Transverse colon (tissue), 4 donors: Measurements from ENCODE around the gene SLC16A6. TPM values are rescaled to one million over a fixed set of nuclear protein-coding genes. Genes with fewer than 3 reads are reported as not detected.

Source experiments
- DNase-seq: peaks from one replicate; pipeline ENCODE4 v3.0.0-alpha.2; 2019
- H3K27ac ChIP-seq, 4 donors: fragments of 200-600 bp; sonication (generic); 2 replicates each; pipeline ENCODE4 v1.5.1; 2016 to 2018; ENCODE audit warnings: inconsistent platforms in 4 of 4
- H3K27me3 ChIP-seq: fragments of 200-600 bp; sonication (generic); 2 replicates; pipeline ENCODE4 v1.5.1; 2017; ENCODE audit warnings: inconsistent platforms
- H3K36me3 ChIP-seq, 4 donors: fragments of 200-600 bp; sonication (generic); 2 replicates each; pipeline ENCODE4 v1.5.1; 2017 to 2019; ENCODE audit warnings: inconsistent platforms in 4 of 4
- H3K4me1 ChIP-seq, 4 donors: fragments of 200-600 bp; sonication (generic); 2 replicates each; pipeline ENCODE4 v1.5.1; 2017 to 2020; ENCODE audit warnings: inconsistent platforms in 4 of 4
- H3K4me3 ChIP-seq, 4 donors: fragments of 200-600 bp; sonication (generic); 1 replicate in 1 of 4; 2 replicates in 3 of 4; pipeline versions ENCODE4 v1.5.1 to v1.6.1; 2017 to 2019; ENCODE audit warnings: inconsistent platforms in 4 of 4
- H3K9me3 ChIP-seq, 2 donors: fragments of 200-600 bp; sonication (generic); 2 replicates each; pipeline ENCODE4 v1.5.1; 2017 to 2019; ENCODE audit warnings: inconsistent platforms in 2 of 2
- EP300 ChIP-seq: sonication (generic); formaldehyde crosslinking; IDR thresholded peaks from one replicate; pipeline ENCODE4 v1.6.1; 2017; ENCODE audit warnings: antibody characterized with exemption, low read depth
- POLR2A ChIP-seq: fragments of 450-650 bp; IDR thresholded peaks from one replicate; pipeline ENCODE4 v1.6.1; 2016; ENCODE audit warnings: antibody characterized with exemption, mild to moderate bottlenecking, moderate library complexity
- POLR2AphosphoS5 ChIP-seq, 3 donors: sonication (generic); formaldehyde crosslinking; IDR thresholded peaks; one replicate each; pipeline ENCODE4 v1.6.1; 2016; ENCODE audit warnings: antibody characterized with exemption in 3 of 3
- WGBS, 2 donors: methylation state at CpG; one replicate each; pipeline ENCODE4 v1.1.5; 2018; ENCODE audit warnings: low coverage in 1 of 2; 5-methylcytosine and 5-hydroxymethylcytosine counted together
- in situ Hi-C, 4 donors: fragments of 200-750 bp; cut with MboI; loops; one replicate each; pipeline versions ENCODE4 v1.15.0 to v1.15.1; 2017; ENCODE audit warnings: low sequenced_read_pairs in 3 of 4, low pct_ligation_motif_present in 1 of 4, low pct_unique_long_range_greater_than_20kb in 1 of 4
- intact Hi-C: fragments of 100-400 bp; cut with DNase I; formaldehyde crosslinking; loops from one replicate; pipeline ENCODE4 v1.15.1; 2023; ENCODE audit warnings: low total_unique reads
- total RNA-seq, 4 donors: library from RNA; depleted of rRNA; stranded (reverse); fragments of >200 nt; gene quantifications; one replicate each; pipeline ENCODE4 v1.1.0, GENCODE V29; 2016
- TF ChIP-seq, protein P1 (sequence below), 5 experiments: fragments of 200-600 bp in 3 of 5; fragments of 450-650 bp in 2 of 5; sonication (generic) in 3 of 5; IDR thresholded peaks; 1 replicate in 2 of 5; 2 replicates in 3 of 5; pipeline ENCODE4 v1.5.1; 2016 to 2017; ENCODE audit warnings: antibody characterized with exemption in 5 of 5, inconsistent platforms in 3 of 5, mild to moderate bottlenecking in 2 of 5, moderate library complexity in 1 of 5

Gene SLC16A6
- total RNA-seq, 4 donors from 2014 or later, result 0.14 to 0.48 TPM; not detected in 2

DNA sequence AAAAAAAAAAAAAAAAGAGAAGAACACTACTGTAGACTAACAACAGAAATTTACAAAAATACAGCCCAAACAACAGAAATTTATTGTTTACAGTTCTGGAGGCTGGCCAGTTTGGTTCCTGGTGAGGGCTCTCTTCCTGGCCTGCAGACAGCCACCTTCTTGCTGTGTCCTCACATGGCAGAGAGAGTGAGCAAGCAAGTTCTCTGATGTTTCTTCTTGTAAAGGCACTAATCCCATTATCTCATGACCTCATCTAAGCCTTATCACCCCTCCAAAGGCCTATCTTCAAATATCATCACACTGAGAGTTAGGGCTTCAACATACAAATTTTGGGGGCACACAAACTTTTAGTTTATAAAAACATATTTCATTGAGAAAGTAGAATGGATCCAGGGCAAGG is 7.7 kb upstream of the SLC16A6 start:
- H3K9me3 ChIP-seq, result no peaks in the 10 kb centered on the region
- H3K4me1 ChIP-seq, result no peaks in the 10 kb centered on the region
- H3K4me3 ChIP-seq, result no peak overlapping the region
- DNase-seq, result no peak
- TF ChIP-seq POLR2AphosphoS5 (IDR thresholded peaks at IDR 0.05) (no peak), POLR2A (no peak), EP300 (no peak)
- TF ChIP-seq, protein P1, sequence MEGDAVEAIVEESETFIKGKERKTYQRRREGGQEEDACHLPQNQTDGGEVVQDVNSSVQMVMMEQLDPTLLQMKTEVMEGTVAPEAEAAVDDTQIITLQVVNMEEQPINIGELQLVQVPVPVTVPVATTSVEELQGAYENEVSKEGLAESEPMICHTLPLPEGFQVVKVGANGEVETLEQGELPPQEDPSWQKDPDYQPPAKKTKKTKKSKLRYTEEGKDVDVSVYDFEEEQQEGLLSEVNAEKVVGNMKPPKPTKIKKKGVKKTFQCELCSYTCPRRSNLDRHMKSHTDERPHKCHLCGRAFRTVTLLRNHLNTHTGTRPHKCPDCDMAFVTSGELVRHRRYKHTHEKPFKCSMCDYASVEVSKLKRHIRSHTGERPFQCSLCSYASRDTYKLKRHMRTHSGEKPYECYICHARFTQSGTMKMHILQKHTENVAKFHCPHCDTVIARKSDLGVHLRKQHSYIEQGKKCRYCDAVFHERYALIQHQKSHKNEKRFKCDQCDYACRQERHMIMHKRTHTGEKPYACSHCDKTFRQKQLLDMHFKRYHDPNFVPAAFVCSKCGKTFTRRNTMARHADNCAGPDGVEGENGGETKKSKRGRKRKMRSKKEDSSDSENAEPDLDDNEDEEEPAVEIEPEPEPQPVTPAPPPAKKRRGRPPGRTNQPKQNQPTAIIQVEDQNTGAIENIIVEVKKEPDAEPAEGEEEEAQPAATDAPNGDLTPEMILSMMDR (IDR thresholded peaks at IDR 0.05), result no peak
- peaks cover 29% of the 10 kb centered on the region for H3K27me3 ChIP-seq
- in situ Hi-C loops, result no loop called here
- no peaks in the 10 kb centered on the region for H3K36me3 ChIP-seq
- intact Hi-C loops, result no loop called here
- no peak overlapping the region for H3K27ac ChIP-seq

DNA sequence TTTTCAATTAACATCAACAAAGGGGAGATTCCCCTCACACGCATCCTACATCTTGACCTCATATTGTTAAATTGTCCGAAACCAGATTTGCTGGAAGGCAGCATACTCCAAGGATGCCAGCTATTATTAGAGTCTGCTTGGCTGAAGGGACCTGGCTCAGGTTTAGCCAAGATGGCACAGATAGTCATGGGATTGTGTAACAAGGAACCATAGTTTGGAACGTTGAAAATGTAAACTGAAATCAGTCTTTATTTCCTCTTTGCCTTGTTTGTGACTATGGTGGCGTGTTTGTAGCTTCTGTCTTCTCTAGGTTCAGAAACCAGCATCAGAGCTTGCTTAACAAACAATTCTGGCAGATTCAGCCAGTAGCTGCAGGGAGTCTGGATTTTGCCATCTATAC is 6.3 kb upstream of the SLC16A6 start:
- no peak for TF ChIP-seq EP300
- TF ChIP-seq, protein P1 (IDR thresholded peaks at IDR 0.05), result no peak
- no peak for TF ChIP-seq POLR2A
- no peak for TF ChIP-seq POLR2AphosphoS5 (IDR thresholded peaks at IDR 0.05)
- WGBS, 2 donors, result 54 to 63% methylated on average over 4 of the region's 4 CpGs
- Histone ChIP-seq H3K9me3 (no peaks in the 10 kb centered on the region), H3K36me3 (no peaks in the 10 kb centered on the region), H3K4me3 (no peak overlapping the region), H3K4me1 (peaks cover 0 to 6% (median 3%) of the 10 kb centered on the region in 4 donors), H3K27me3 (peaks cover 43% of the 10 kb centered on the region), H3K27ac (peak overlapping the region in 3 of 4 donors; percentile 9 to 33 (median 20))
- in situ Hi-C loops (no loop called here), intact Hi-C loops (no loop called here)
- no peak for DNase-seq

DNA sequence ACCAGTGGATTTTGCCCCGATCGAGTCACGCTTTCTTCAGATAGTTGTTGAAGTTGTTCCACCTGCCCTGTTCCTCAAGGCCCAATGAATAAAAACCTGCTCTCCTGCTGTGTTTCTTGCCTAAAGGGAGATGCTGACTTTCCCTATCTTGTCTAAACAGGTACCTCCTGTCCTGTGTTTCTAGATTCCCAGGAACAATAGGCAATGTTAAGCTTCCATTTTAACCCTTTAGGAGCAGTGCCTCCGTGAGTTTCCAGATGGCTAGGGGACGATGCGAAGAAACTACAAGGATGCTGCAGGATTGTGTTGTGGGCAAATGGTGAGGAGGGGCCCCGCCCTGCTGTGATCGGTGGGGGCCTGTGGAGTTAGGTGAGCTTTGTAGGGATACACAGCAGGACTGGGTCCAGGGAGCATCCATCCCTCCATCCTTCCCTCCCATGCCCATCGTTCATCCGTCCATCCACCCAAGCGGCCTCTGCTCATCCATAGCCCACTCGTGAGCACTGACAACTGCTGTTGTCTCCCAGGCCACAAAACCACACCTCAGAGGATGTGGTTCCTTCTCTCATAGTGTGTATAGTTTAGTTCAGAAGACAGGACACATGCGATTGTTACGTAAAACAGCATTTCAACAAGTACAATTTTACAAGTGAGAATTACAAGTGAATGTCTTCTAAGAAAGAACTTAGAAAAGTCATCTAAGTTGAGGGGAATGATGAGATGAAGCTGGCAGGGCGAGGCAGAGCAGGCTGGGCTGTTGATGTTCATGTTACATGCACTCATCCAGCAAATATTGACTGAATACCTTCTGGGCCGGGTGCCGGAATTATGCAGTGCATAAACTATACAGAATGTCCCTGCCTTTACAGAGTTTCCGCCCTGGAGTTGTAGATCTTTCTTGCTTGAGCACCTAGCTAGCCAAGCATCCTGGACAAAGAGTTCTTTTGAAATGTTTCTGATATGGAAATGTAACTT is 5.6 kb upstream of the SLC16A6 start:
- in situ Hi-C loops, result no loop called here

DNA sequence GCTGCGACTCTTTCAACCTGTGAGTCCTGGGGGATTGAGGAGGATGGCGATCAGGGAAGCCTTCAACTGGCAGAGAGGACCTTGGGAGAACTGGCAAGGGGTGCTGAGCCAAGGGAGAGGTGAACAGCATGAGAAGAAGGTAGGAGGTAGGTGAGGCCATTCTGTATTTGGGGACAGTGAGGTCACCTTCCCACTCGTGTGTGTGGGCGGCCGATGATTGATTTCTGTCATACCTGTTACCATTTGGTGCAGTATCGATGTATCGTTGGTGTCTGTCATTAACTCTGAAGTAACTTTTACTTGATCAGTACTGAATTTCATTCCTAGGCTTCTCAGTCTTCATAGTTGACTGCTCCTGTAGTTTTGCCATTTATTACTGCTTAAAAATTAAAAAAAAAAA is 4.2 kb upstream of the SLC16A6 start:
- no peak for DNase-seq
- TF ChIP-seq, protein P1 (IDR thresholded peaks at IDR 0.05), result no peak
- no peak for TF ChIP-seq POLR2AphosphoS5 (IDR thresholded peaks at IDR 0.05)
- no peak for TF ChIP-seq POLR2A
- no peak for TF ChIP-seq EP300
- WGBS, 2 donors, result 88 to 93% methylated on average over 4 to 7 of the region's 7 CpGs
- intact Hi-C loops (no loop called here), in situ Hi-C loops (no loop called here)
- peaks cover 64% of the 10 kb centered on the region for H3K27me3 ChIP-seq
- H3K4me3 ChIP-seq, result no peak overlapping the region
- no peaks in the 10 kb centered on the region for H3K9me3 ChIP-seq
- peaks cover 0 to 25% (median 22%) of the 10 kb centered on the region in 4 donors for H3K4me1 ChIP-seq
- H3K36me3 ChIP-seq, result no peaks in the 10 kb centered on the region
- H3K27ac ChIP-seq, result no peak overlapping the region

More for the DNA sequence above, 5.6 kb upstream of the SLC16A6 start:
- Histone ChIP-seq H3K9me3 (no peaks in the 10 kb centered on the region), H3K36me3 (no peaks in the 10 kb centered on the region), H3K27me3 (peaks cover 50% of the 10 kb centered on the region), H3K27ac (peak overlapping the region in 2 of 4 donors; percentile 20 to 33), H3K4me3 (no peak overlapping the region), H3K4me1 (peaks cover 0 to 13% (median 10%) of the 10 kb centered on the region in 4 donors)
- no peak for TF ChIP-seq POLR2A
- TF ChIP-seq, protein P1 (IDR thresholded peaks at IDR 0.05), result no peak
- TF ChIP-seq POLR2AphosphoS5 (IDR thresholded peaks at IDR 0.05), result no peak
- no peak for TF ChIP-seq EP300
- intact Hi-C loops, result no loop called here
- DNase-seq, result peak; percentile 52
- 50 to 83% methylated on average over 2 to 18 of the region's 18 CpGs for WGBS, 2 donors
